SU-DHL-6 (cell line): ENCODE measurements around the gene ELMO1.
A peak's percentile ranks its signal among the peaks of the same experiment; 100 is the strongest.

Source experiments
- H2AFZ ChIP-seq: fragments of 200-600 bp; sonication (generic); 2 replicates; pipeline ENCODE4 v1.6.1; 2014; ENCODE audit warnings: low read depth, mild to moderate bottlenecking, moderate library complexity, mixed read lengths, antibody characterized with exemption, low read length; ENCODE audit not compliant: severe bottlenecking
- H3F3A ChIP-seq: fragments of 200-600 bp; shearing (Covaris generic); 2 replicates; pipeline ENCODE4 v1.6.0; 2016; ENCODE audit warnings: antibody characterized with exemption, mild to moderate bottlenecking; ENCODE audit not compliant: insufficient read depth
- H3K27ac ChIP-seq: fragments of 200-600 bp; sonication (generic); 2 replicates; pipeline ENCODE4 v1.5.1; 2016; ENCODE audit warnings: low read depth, mild to moderate bottlenecking, low read length, moderate library complexity, mixed read lengths
- H3K27me3 ChIP-seq: fragments of 200-600 bp; sonication (generic), shearing (Covaris generic); 2 replicates; pipeline ENCODE4 v1.6.0; 2014; ENCODE audit warnings: mild to moderate bottlenecking, low read length
- H3K36me3 ChIP-seq: fragments of 200-600 bp; sonication (generic); 2 replicates; pipeline ENCODE4 v1.6.1; 2014; ENCODE audit warnings: mild to moderate bottlenecking, low read length, mixed read lengths
- H3K4me2 ChIP-seq: fragments of 300-600, 200-600 bp; shearing (Covaris generic), sonication (generic); 2 replicates; pipeline ENCODE4 v1.6.0; 2014; ENCODE audit warnings: low read length, low read depth, mild to moderate bottlenecking; ENCODE audit not compliant: poor library complexity, severe bottlenecking
- H3K4me3 ChIP-seq: fragments of 200-600 bp; sonication (generic); 2 replicates; pipeline ENCODE4 v1.5.1; 2014; ENCODE audit warnings: antibody characterized with exemption, low read length, mild to moderate bottlenecking, mixed read lengths; ENCODE audit not compliant: insufficient read depth, poor library complexity, severe bottlenecking
- H3K79me2 ChIP-seq: fragments of 200-600 bp; sonication (generic); 2 replicates; pipeline ENCODE4 v1.6.1; 2014; ENCODE audit warnings: mild to moderate bottlenecking, low read length, moderate library complexity; ENCODE audit not compliant: insufficient read depth
- H3K9ac ChIP-seq: fragments of 200-600 bp; sonication (generic); 2 replicates; pipeline ENCODE4 v1.7.0; 2014; ENCODE audit warnings: mild to moderate bottlenecking, low read length
- H3K9me2 ChIP-seq: fragments of 200-600 bp; sonication (generic); replicated peaks from 2 replicates; pipeline ENCODE4 v1.6.1; 2014; ENCODE audit warnings: low read length; ENCODE audit not compliant: insufficient read depth
- H3K9me3 ChIP-seq: fragments of 200-600 bp; sonication (generic); 2 replicates; pipeline ENCODE4 v1.6.1; 2014; ENCODE audit warnings: low read length, mixed read lengths; ENCODE audit not compliant: insufficient read depth
- H4K20me1 ChIP-seq: fragments of 200-600 bp; sonication (generic); 2 replicates; pipeline ENCODE4 v1.6.1; 2014; ENCODE audit warnings: low read depth, mild to moderate bottlenecking, antibody characterized with exemption, low read length, moderate library complexity, mixed read lengths
- CTCF ChIP-seq: fragments of 200-600 bp; sonication (generic); IDR thresholded peaks from one replicate; pipeline ENCODE4 v1.5.1; 2017; ENCODE audit warnings: antibody characterized with exemption, mild to moderate bottlenecking, low read length, moderate library complexity; ENCODE audit not compliant: insufficient read depth, poor library complexity, severe bottlenecking
- EZH2phosphoT487 ChIP-seq: fragments of 200-600 bp; sonication (generic), shearing (Covaris generic); conservative IDR thresholded peaks from 2 replicates; pipeline ENCODE4 v1.6.1; 2018; ENCODE audit warnings: mild to moderate bottlenecking, antibody characterized with exemption, low read length, moderate library complexity, mixed read lengths

Gene ELMO1

GRCh38 chr7:37344886-37345579 lies 103.6 kb downstream of the ELMO1 start:
- no peak for TF ChIP-seq CTCF
- no peak for TF ChIP-seq EZH2phosphoT487
- Histone ChIP-seq H3K27me3 (no peaks in the 10 kb centered on the region), H2AFZ (peak overlapping the region; percentile 8), H3K4me2 (peak overlapping the region; percentile 44), H3K27ac (peak overlapping the region; percentile 57), H4K20me1 (no peaks in the 10 kb centered on the region), H3K79me2 (peaks cover 26% of the 10 kb centered on the region), H3K4me3 (no peak overlapping the region), H3K9me3 (no peaks in the 10 kb centered on the region), H3K36me3 (no peaks in the 10 kb centered on the region), H3K9ac (no peak overlapping the region), H3F3A (peaks cover 14% of the 10 kb centered on the region; the same call in 1 of the 2 replicates), H3K9me2 (no peaks in the 10 kb centered on the region)

GRCh38 chr7:37342688-37343471 lies 105.8 kb downstream of the ELMO1 start:
- peak overlapping the region; percentile 92 for H3K4me2 ChIP-seq
- peak overlapping the region; percentile 44 for H2AFZ ChIP-seq
- H3K36me3 ChIP-seq: no peaks in the 10 kb centered on the region; the same call in 1 of the 2 replicates
- peaks cover 30% of the 10 kb centered on the region for H3F3A ChIP-seq
- H3K27me3 ChIP-seq: no peaks in the 10 kb centered on the region
- H3K27ac ChIP-seq: peak overlapping the region; percentile 72
- peaks cover 47% of the 10 kb centered on the region for H3K79me2 ChIP-seq
- no peaks in the 10 kb centered on the region for H3K9me3 ChIP-seq
- peak overlapping the region; percentile 66 for H3K9ac ChIP-seq
- H3K9me2 ChIP-seq: no peaks in the 10 kb centered on the region
- H3K4me3 ChIP-seq: peak overlapping the region; percentile 74
- TF ChIP-seq CTCF (peak; percentile 85), EZH2phosphoT487 (no peak)
- H4K20me1 ChIP-seq: no peaks in the 10 kb centered on the region

- H3K4me2 ChIP-seq: peak overlapping the region; percentile 92
- TF ChIP-seq CTCF: no peak
- H3K9me3 ChIP-seq: no peaks in the 10 kb centered on the region
- no peak overlapping the region for H2AFZ ChIP-seq
- H3K79me2 ChIP-seq: peaks cover 54% of the 10 kb centered on the region
- no peaks in the 10 kb centered on the region for H3K9me2 ChIP-seq
- peak overlapping the region; percentile 74 for H3K4me3 ChIP-seq
- peaks cover 30% of the 10 kb centered on the region for H3F3A ChIP-seq
- H3K9ac ChIP-seq: peak overlapping the region; percentile 66
- no peaks in the 10 kb centered on the region for H3K27me3 ChIP-seq
- no peaks in the 10 kb centered on the region; the same call in 1 of the 2 replicates for H4K20me1 ChIP-seq
- peak overlapping the region; percentile 72 for H3K27ac ChIP-seq
- no peaks in the 10 kb centered on the region; the same call in 1 of the 2 replicates for H3K36me3 ChIP-seq
Observed at GRCh38 chr7:37342176-37342687, 106.4 kb downstream of the ELMO1 start.
